NCI-H345 (cell line): ENCODE results near the gene LOC101059915.
"Not testable (repeated sequence)": the region's sequence is repeated elsewhere in the genome, so short reads cannot be mapped to it uniquely, and the experiment has no call there.

Experiments used
- DNase-seq: peaks from one replicate; lab custom pipeline; 2025; lab: John Stamatoyannopoulos, UW

The LOC101059915 gene

DNA sequence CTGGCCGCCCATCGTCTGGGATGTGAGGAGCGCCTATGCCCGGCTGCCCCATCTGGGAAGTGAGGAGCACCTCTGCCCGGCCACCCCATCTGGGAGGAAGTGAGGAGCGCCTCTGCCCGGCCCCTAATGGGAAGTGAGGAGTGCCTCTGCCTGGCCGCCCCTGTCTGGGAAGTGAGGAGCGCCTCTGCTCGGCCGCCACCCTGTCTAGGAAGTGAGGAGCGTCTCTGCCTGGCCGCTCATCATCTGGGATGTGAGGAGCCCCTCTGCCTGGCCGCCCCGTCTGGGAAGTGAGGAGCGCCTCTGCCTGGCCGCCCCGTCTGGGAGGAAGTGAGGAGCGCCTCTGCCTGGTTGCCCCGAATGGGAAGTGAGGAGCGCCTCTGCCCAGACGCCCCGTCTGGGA lies 8.3 kb downstream of the LOC101059915 start:
- DNase-seq: not testable (repeated sequence)

DNA sequence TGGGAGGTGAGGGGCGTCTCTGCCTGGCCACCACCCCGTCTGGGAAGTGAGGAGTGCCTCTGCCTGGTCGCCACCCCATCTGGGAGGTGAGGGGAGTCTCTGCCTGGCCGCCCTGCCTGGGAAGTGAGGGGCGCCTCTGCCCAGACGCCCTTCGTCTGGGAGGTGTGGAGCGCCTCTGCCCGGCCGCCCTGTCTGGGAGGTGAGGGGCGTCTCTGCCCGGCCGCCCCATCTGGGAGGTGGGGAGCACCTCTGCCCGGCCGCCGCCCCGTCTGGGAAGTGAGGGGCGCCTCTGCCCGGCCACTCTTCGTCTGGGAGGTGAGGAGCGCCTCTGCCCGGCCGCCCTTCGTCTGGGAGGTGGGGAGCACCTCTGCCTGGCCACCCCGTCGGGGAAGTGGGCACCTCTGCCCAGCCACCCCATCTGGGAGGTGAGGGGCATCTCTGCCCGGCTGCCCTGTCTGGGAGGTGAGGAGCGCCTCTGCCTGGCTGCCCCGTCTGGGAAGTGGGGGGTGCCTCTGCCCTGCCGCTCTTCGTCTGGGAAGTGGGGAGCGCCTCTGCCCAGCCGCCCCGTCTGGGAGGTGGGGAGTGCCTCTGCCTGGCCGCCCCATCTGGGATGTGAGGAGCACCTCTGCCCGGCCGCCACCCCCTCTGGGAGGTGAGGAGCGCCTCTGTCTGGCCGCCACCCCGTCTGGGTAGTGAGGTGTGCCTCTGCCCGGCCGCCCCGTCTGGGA lies 8.9 kb downstream of the LOC101059915 start:
- DNase-seq: not testable (repeated sequence)

DNA sequence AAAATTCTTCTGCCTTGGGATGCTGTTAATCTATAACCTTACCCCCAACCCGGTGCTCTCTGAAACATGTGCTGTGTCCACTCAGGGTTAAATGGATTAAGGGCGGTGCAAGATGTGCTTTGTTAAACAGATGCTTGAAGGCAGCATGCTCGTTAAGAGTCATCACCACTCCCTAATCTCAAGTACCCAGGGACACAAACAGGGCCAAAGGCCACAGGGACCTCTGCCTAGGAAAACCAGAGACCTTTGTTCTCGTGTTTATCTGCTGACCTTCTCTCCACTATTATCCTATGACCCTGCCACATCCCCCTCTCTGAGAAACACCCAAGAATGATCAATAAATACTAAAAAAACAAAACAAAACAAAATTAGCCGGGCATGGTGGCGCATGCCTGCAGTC lies 9.8 kb downstream of the LOC101059915 start:
- DNase-seq: not testable (repeated sequence)

DNA sequence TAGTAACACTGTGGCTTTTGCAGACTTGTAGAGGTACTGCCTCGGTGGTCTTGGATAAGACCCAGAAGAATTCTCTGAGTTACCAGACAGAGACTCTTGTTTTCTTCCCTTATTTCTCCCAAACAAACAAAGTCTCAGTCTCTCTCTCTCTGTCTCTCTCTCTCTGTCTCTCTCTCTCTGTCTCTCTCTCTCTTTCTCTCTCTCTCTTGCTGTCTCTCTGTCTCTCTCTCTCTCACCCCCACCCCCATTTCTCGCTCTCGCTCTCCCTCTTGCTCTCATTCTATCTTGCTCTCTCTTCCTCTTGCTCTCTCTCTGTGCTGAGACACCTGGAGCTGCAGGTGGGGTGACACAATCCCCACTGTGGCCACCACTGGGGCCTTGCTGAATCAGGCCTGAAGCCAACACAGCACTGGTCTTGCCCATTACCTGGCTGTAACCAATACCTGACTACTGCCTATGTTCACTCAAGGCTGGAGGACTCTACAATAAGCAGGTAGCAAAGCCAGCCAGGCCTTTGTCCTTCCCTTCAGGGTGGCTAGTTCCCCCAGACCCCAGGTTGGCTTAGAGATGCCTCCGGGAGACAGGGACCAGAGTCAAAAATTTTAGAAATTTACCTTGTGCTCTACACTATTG lies 12.3 kb downstream of the LOC101059915 start:
- no peak for DNase-seq

DNA sequence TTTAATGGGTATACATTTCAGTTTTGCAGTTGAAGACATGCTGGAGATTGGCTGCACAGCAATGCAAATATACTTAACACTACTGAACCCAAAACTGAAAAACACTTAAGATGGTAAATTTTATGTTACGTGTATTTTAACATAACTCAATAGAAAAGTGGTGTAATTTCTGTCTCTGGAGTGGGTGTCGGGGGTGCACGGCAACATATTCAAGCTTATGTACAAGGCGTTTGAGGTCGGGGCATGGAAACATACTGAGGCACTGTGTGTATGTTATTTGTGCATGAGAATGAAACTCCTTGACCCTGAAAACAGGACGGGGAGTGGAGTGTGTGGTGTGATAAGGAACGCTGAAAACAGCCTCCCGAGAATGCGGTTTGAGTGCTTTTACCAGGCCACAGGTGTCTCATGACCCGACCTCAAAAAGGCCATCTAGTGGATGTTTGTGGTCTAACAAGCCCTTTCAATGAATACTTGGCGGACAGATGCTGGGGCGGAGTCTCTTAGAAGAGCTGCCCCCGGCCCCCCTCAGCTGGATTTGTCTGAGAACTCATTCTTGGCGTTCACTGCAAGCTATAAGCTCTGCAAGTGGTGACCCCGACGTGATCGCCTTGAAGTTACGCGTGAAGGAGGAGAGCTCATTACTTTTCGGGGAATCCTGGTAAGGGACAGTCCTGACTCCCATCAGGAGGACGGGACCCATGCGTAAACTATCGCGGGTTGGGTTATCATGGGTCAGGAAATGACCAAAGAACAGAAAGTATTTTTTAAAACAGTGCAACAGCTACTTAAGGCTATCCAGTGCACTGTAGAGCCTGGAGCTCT lies 29.5 kb downstream of the LOC101059915 start:
- not testable (repeated sequence) for DNase-seq

DNA sequence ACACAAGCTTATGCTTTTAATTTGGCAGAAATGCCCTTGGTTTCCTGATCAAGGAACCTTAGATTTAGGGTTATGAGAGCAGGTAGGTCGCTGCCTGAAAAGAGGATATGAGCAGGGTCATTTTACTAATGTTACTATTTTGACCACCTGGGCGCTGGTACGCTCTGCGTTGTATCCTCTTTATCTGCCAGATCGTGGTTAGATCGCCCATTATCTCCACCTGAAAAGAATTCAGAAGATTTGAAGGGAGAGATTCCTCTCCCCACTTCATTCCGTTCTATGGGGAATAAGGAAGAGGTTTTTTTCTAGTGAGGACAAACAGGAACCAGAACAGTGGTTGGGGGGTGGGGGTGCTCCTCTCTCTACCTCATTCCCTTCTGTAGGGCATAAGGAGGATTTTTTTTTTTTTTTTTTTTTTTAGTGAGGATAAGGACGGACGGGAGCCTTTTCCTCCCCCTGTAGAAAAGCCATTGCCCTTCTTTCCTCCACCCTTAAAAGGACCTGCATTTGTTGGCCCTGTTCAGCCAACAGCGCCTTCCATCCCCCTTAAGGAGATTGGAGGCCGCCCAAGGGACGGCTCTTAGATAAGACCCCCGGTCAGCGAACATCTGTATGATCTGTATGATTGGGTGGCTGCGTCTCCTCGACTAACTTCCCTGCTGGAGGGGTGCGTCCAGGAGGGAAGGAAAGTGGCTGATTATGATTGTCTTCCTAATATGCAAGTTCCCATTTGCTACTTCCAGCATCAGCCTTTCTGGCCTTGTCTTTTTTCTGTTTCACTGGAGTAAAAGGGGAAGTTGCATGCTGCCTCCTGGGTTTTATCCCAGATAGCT lies 30.3 kb downstream of the LOC101059915 start:
- DNase-seq: not testable (repeated sequence)

DNA sequence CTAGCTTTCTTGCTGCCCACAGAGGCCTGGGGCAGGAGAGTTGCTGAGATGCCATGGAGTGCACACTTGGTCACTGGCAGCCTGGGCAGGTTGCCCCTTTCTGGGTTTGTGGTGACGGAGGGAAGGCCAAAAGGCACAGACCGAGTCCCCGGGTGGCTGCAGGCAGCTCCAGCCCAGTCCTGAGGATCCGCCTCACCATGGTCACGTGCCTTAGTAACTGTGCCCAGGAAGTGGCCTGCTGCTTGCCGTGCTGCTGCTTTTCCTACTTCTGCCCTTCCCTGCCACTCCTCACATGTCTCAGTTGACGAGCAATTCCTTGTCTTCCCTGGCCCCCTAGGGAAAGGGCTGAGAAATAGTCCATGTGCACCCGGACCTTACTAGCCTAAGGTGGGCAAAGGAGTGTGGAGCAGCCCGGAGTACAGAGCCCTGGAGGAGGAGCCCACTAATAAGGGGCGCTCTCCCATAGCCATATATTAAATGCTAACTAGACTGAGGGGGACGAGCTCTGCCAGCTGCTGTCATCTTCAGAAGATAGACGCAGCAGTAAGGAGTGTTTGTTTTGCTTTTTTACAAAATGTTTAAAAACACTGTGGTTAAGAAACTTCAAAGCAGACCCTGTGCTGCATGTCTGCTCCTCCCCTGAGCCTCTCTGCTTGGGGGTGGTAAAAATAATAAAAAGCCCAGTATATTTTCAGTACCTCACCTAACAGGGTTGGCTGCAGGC lies 31.1 kb downstream of the LOC101059915 start:
- DNase-seq: not testable (repeated sequence)

DNA sequence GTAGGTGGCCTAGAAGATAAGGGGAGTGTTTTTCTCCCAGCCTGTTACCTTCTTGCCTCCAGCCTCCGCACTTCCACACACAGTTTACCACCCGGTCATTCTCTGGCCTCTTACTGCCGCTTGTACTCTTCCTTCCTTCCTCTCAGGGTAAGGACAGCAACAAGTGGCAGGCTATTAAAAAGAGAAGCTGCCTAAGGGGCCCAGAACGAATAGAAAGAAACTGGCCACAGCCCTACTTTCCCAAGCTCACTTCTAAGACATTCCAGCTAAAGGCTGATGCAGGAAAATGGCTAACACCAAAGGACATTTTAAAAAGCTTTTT lies 31.6 kb downstream of the LOC101059915 start:
- not testable (repeated sequence) for DNase-seq

DNA sequence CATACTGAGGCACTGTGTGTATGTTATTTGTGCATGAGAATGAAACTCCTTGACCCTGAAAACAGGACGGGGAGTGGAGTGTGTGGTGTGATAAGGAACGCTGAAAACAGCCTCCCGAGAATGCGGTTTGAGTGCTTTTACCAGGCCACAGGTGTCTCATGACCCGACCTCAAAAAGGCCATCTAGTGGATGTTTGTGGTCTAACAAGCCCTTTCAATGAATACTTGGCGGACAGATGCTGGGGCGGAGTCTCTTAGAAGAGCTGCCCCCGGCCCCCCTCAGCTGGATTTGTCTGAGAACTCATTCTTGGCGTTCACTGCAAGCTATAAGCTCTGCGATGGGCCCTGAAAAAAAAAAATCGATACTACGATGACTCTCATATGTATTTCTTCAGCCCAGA lies 35.5 kb downstream of the LOC101059915 start:
- DNase-seq: not testable (repeated sequence)

DNA sequence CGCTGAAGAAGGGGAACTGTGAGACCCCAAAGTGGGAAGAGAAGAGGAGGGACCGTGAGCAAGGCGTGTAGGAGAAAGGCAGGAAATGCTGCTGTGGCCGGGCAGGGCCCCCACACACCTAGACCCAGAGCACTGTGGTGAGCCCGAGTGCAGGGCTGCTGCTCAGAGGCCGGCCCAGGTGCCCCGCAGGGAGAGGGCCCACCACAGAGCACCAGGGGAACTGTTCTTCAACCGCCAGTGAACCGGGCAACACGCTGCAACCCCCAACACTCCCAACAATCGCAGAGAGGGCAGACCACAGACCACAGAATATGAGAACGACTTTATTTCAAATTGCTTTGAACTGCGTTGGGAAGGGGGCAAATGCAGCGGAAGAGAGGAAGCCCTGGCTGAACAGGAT lies 46.7 kb downstream of the LOC101059915 start:
- not testable (repeated sequence) for DNase-seq

DNA sequence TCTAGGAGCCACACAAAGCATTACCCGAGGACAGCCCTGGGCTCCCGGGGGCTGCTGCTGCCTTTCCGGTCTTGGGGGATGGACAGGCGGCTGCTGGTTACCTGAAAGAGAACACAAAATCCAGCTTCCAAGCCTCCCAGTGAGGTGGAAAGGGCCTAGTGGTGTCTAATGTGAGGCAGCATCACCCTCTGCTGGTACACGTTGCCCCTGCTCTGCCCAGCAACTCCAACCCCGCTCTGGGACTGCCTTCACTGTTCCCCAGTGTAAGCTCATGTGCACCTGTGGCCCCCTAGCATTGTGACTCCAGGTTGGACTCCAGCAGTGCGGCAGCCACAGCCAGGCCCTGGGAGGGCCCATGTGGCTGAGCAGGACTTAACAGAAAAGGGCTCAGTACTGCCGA lies 48.2 kb downstream of the LOC101059915 start:
- DNase-seq: not testable (repeated sequence)

DNA sequence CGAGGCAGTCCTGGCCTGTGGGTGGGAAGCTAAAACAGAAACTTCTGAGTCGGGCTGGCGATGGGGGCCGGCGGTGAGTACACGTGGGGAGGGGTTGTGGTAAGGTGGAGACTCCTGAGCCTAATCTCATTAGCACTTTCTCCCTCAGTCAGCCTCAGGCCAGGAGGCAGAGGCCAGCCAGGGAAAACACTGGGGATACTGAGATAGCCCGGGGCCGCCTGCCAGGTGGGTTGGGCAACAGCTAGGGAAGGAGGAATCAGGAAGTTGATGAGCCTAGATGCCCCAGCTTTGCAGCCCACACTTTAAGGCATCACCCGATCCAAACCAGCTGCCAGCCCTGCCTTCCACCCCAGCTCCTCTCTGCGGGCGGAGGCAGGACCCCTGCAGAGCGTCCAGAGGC lies 49.0 kb downstream of the LOC101059915 start:
- not testable (repeated sequence) for DNase-seq

DNA sequence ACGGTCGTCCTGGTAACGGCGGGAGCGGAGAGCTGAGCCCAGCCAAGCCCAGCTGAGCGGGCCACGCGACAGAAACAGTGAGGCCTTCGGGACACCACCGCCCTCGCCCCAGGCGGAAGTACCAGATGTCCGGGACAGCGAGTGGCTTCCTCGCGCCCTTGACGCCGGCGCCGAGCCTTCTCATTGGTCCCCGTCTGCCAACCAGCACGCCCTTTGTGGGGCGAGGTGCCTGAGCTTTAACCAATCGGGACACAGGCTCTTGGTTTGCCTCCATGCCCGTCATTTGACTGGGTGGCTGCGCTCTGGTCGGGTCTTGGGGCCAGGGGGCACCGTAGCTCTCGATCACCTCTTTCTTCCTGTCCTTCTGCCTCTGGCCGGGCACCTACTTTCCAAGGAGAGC lies 50.8 kb downstream of the LOC101059915 start, which contains the start of gene CXorf49:
CXorf49 (minus strand) TSS at position 101 of the 400 bp plus-strand sequence. CDS start 134 bp downstream, outside the sequence.
- DNase-seq: not testable (repeated sequence)

DNA sequence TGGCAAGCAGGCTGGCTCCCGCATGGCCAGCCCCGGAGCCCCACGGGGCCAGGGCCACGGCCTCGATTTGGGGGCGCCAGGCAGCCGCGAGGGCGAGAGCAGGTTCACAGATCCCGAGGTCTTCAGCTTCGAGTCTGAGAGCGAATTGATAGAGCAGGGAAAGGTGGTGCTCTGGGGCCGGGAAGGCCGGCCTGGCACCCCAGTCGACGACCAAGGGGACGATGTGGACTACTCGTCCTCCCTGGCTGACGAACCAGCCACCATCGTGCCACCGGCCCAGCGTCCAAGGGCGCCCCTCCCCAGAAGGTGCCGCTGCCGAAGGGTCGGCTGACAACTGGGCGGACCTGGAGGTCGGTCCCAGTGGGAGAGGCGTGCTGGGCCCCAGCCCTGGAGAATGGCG lies 51.8 kb downstream of the LOC101059915 start:
- not testable (repeated sequence) for DNase-seq

DNA sequence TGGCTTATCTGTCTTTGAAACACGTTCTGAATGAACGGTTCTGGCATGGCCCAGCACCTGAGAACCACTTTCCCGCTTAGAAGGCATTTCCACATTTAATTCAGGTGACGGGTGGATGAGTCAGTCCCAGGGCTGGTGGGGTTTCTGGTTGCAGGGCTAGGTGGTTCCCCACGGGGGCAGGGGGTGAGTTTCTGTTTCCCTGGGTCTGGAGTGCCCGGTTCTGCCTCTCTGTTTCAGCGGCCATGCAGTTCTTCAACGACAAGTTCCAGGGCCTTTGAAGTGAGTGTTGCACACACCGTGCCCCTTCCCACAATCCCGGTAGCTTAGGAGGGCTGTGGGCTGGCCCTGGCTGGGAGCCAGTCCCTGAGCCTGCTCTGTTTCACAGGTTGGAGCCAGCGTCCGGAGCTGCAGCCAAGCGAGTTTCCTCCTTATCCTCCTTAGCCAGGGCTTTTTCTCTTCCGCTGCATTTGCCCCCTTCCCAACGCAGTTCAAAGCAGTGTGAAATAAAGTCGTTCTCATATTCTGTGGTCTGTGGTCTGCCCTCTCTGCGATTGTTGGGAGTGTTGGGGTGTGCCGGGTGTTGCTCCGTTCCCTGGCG lies 53.0 kb downstream of the LOC101059915 start:
- DNase-seq: not testable (repeated sequence)
